ENCODE data around the gene GMPS. TPM values are rescaled to one million over a fixed set of nuclear protein-coding genes. Genes with fewer than 3 reads are reported as not detected.
A peak's percentile ranks its signal among the peaks of the same experiment; 100 is the strongest.

The GMPS gene
- total and polyA plus RNA-seq, 9 of the 15 experiments (the other 6 are each of a cell fraction or from before 2014, with no cell fraction given) = 73.7 to 282 (median 156) TPM

- TF ChIP-seq, protein P1, sequence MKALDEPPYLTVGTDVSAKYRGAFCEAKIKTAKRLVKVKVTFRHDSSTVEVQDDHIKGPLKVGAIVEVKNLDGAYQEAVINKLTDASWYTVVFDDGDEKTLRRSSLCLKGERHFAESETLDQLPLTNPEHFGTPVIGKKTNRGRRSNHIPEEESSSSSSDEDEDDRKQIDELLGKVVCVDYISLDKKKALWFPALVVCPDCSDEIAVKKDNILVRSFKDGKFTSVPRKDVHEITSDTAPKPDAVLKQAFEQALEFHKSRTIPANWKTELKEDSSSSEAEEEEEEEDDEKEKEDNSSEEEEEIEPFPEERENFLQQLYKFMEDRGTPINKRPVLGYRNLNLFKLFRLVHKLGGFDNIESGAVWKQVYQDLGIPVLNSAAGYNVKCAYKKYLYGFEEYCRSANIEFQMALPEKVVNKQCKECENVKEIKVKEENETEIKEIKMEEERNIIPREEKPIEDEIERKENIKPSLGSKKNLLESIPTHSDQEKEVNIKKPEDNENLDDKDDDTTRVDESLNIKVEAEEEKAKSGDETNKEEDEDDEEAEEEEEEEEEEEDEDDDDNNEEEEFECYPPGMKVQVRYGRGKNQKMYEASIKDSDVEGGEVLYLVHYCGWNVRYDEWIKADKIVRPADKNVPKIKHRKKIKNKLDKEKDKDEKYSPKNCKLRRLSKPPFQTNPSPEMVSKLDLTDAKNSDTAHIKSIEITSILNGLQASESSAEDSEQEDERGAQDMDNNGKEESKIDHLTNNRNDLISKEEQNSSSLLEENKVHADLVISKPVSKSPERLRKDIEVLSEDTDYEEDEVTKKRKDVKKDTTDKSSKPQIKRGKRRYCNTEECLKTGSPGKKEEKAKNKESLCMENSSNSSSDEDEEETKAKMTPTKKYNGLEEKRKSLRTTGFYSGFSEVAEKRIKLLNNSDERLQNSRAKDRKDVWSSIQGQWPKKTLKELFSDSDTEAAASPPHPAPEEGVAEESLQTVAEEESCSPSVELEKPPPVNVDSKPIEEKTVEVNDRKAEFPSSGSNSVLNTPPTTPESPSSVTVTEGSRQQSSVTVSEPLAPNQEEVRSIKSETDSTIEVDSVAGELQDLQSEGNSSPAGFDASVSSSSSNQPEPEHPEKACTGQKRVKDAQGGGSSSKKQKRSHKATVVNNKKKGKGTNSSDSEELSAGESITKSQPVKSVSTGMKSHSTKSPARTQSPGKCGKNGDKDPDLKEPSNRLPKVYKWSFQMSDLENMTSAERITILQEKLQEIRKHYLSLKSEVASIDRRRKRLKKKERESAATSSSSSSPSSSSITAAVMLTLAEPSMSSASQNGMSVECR (CRISPR knock-in tag; IDR thresholded peaks at IDR 0.05) = no peak
- peak; percentile 29; the same call in 1 of the 2 replicates for TF ChIP-seq LEF1 (IDR thresholded peaks at IDR 0.05)
- TF ChIP-seq, protein P2, sequence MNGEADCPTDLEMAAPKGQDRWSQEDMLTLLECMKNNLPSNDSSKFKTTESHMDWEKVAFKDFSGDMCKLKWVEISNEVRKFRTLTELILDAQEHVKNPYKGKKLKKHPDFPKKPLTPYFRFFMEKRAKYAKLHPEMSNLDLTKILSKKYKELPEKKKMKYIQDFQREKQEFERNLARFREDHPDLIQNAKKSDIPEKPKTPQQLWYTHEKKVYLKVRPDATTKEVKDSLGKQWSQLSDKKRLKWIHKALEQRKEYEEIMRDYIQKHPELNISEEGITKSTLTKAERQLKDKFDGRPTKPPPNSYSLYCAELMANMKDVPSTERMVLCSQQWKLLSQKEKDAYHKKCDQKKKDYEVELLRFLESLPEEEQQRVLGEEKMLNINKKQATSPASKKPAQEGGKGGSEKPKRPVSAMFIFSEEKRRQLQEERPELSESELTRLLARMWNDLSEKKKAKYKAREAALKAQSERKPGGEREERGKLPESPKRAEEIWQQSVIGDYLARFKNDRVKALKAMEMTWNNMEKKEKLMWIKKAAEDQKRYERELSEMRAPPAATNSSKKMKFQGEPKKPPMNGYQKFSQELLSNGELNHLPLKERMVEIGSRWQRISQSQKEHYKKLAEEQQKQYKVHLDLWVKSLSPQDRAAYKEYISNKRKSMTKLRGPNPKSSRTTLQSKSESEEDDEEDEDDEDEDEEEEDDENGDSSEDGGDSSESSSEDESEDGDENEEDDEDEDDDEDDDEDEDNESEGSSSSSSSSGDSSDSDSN (IDR thresholded peaks at IDR 0.05; ENCODE audit: borderline replicate concordance in 1 of 2, low read depth in 2 of 2, low read length in 2 of 2) = no peak
- 0 out of 2 replicates have a peak, but pooled peaks have one; percentile 10 for TF ChIP-seq PTTG1 (tag; IDR thresholded peaks at IDR 0.05; ENCODE audit: low read depth)
- no peak for TF ChIP-seq TSC22D4 (tag; IDR thresholded peaks at IDR 0.05)
- TF ChIP-seq PBX2 (CRISPR knock-in tag; IDR thresholded peaks at IDR 0.05; ENCODE audit: low read depth) = no peak
- TF ChIP-seq PBX2 (tag; conservative IDR thresholded peaks at IDR 0.05; ENCODE audit: low read depth) = peak; percentile 78
- TF ChIP-seq PHF21A (IDR thresholded peaks at IDR 0.05; ENCODE audit: borderline replicate concordance, low read depth) = peak; percentile 95
- TF ChIP-seq, protein P3, sequence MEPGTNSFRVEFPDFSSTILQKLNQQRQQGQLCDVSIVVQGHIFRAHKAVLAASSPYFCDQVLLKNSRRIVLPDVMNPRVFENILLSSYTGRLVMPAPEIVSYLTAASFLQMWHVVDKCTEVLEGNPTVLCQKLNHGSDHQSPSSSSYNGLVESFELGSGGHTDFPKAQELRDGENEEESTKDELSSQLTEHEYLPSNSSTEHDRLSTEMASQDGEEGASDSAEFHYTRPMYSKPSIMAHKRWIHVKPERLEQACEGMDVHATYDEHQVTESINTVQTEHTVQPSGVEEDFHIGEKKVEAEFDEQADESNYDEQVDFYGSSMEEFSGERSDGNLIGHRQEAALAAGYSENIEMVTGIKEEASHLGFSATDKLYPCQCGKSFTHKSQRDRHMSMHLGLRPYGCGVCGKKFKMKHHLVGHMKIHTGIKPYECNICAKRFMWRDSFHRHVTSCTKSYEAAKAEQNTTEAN (CRISPR knock-in tag; IDR thresholded peaks at IDR 0.05) = no peak
- TF ChIP-seq ESRRA (IDR thresholded peaks at IDR 0.05; ENCODE audit: borderline replicate concordance, low read depth) = peak; percentile 78
- 0 out of 4 replicates have a peak, but pooled peaks of 1 of the 2 experiments have one; percentile 24 for TF ChIP-seq ARNT (IDR thresholded peaks at IDR 0.05)
- peak; percentile 81 for TF ChIP-seq CBFA2T3 (IDR thresholded peaks at IDR 0.05)
- TF ChIP-seq ARID3A (IDR thresholded peaks at IDR 0.05; ENCODE audit: borderline replicate concordance, low read depth, low read length) = peak; percentile 61; the same call in 1 of the 2 replicates
- TF ChIP-seq ZNF24 (IDR thresholded peaks at IDR 0.05) = no peak
Observed at GRCh38 chr3:155863072-155863784, 7.2 kb upstream of the GMPS start (continued).

Measured in K562 (cell line).